ENCODE measurements around the gene TAL1. TPM values are rescaled to one million over a fixed set of nuclear protein-coding genes. Genes with fewer than 3 reads are reported as not detected.

Gene TAL1
- total and polyA plus RNA-seq, 2 of the 8 experiments (the other 6 are each of a cell fraction or from before 2014, with no cell fraction given) = 0.09 to 0.15 TPM

DNA sequence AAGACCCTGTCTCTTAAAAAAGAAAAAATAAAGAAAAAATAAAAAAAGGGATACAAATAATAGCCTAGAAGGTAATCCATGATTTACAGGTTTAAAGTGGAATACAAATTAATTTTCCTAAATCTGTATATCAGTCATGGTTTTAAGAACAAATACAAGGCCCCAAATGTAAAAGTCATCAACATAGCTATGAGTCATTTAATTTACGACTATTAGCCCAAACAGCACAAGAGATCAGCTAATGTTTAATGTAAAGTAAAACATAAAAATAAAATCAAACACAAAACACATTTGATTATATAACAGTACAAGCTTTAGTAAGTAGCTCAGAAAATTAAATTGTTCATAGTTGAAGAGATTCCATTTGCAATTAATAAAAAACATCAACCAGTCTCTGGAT, 20.3 kb upstream of the TAL1 start:
- H3K9ac ChIP-seq (replicated peaks in 1 of 4; ENCODE audit: extremely low read depth in 1 of 4, low read depth in 3 of 4, low read length in 3 of 4) = no peak overlapping the region
- H2BK5ac ChIP-seq (ENCODE audit: low read depth, low read length) = no peak overlapping the region
- H3K79me2 ChIP-seq (ENCODE audit: control insufficient read depth in 1 of 2, insufficient read depth in 2 of 2, low read length in 2 of 2) = no peaks in the 10 kb centered on the region
- no peaks in the 10 kb centered on the region for H3K4me1 ChIP-seq (replicated peaks in 1 of 4; ENCODE audit: control insufficient read depth in 3 of 4, insufficient read depth in 4 of 4, low read length in 3 of 4)
- no peak overlapping the region for H3K14ac ChIP-seq (ENCODE audit: insufficient read length)
- H3K36me3 ChIP-seq (ENCODE audit: control insufficient read depth in 2 of 4, insufficient read depth in 4 of 4, low read length in 3 of 4) = peaks cover 4 to 26% (median 11%) of the 10 kb centered on the region in 4 experiments; a peak in 7 of 8 replicates
- H4K91ac ChIP-seq (replicated peaks; ENCODE audit: insufficient read length, low read length) = no peak overlapping the region
- no peaks in the 10 kb centered on the region for H3K9me3 ChIP-seq (ENCODE audit: insufficient read depth in 2 of 2, low read depth in 1 of 2, low read length in 1 of 2)
- no peak overlapping the region for H2BK12ac ChIP-seq (ENCODE audit: low read depth, low read length)
- no peak overlapping the region for H2AK5ac ChIP-seq (ENCODE audit: low read depth, low read length)
- no peak overlapping the region for H2BK15ac ChIP-seq (ENCODE audit: low read length)
- no peaks in the 10 kb centered on the region for H3K79me1 ChIP-seq (ENCODE audit: low read depth, low read length)
- no peak overlapping the region for H4K8ac ChIP-seq (ENCODE audit: extremely low read depth, insufficient read depth, low read length)
- DNase-seq (ENCODE audit: low read depth in 1 of 2, low spot score in 2 of 2) (no peak), FAIRE-seq (no peak)
- ChIA-PET POLR2A (ENCODE audit: partially characterized antibody) (interaction anchor here (0.7 to 1.9 kb wide), 2 partner anchors 11 to 639 kb away, joined by 3 to 4 read pairs; no protein-coding TSS in a partner anchor), CTCF (ENCODE audit: partially characterized antibody) (interaction anchor here (0.7 to 8.1 kb wide), 6 partner anchors 10 to 77 kb away, joined by 3 to 47 read pairs (median 4); no protein-coding TSS in a partner anchor)
- H3K27ac ChIP-seq (ENCODE audit: low read depth, low read length) = no peak overlapping the region
- no peak overlapping the region for H3K4me3 ChIP-seq (ENCODE audit: extremely low read depth in 1 of 4, insufficient read depth in 2 of 4, low read depth in 3 of 4, low read length in 4 of 4)
- H2AFZ ChIP-seq (ENCODE audit: low read length) = no peak overlapping the region
- H2BK20ac ChIP-seq (ENCODE audit: low read length) = no peak overlapping the region
- H3K4me2 ChIP-seq (ENCODE audit: insufficient read depth in 1 of 2, low read depth in 2 of 2, low read length in 2 of 2) = no peak overlapping the region
- H3K23me2 ChIP-seq (ENCODE audit: low read depth, low read length) = no peaks in the 10 kb centered on the region; the same call in 1 of the 2 replicates
- 89% methylated on average over 1 of the region's 1 CpG; no CpG with 5 or more reads in 1 of the 2 experiments for WGBS, 2 experiments (ENCODE audit: extremely low coverage in 1 of 2, insufficient coverage in 1 of 2, insufficient read length in 1 of 2, insufficient replicate concordance in 2 of 2, low coverage in 1 of 2, low lambda C conversion rate in 2 of 2, missing lambda C conversion rate in 1 of 2)
- no peak overlapping the region for H3K23ac ChIP-seq (ENCODE audit: insufficient read length)
- H3K56ac ChIP-seq (replicated peaks; ENCODE audit: insufficient read length, low read depth, low read length) = no peak overlapping the region
- H3K18ac ChIP-seq (ENCODE audit: extremely low read depth, low read length) = no peak overlapping the region
- TF ChIP-seq CHD2 (IDR thresholded peaks at IDR 0.05; ENCODE audit: low read length) = no peak
- H4K5ac ChIP-seq (ENCODE audit: insufficient read length, low read depth, low read length) = no peak overlapping the region
- no peak overlapping the region for H2BK120ac ChIP-seq (replicated peaks; ENCODE audit: low read depth, low read length)
- H3K27me3 ChIP-seq (replicated peaks in 1 of 4; ENCODE audit: control insufficient read depth in 3 of 4, extremely low read depth in 1 of 4, insufficient read depth in 3 of 4, low read length in 3 of 4) = no peaks in the 10 kb centered on the region
- no peak overlapping the region for H3K4ac ChIP-seq (replicated peaks; ENCODE audit: insufficient read length, low read depth, low read length)
- H4K20me1 ChIP-seq (replicated peaks in 1 of 2; ENCODE audit: control insufficient read depth in 1 of 2, insufficient read depth in 2 of 2, low read length in 2 of 2) = no peaks in the 10 kb centered on the region

Measured in H1 (cell line).